Measurements from ENCODE around the gene NPPB.

Gene NPPB

GRCh38 chr1:11826946-11827345, 31.8 kb downstream of the NPPB start:
- TF ChIP-seq POLR2AphosphoS5 (IDR thresholded peaks at IDR 0.05; ENCODE audit: low read depth, low read length) (no peak), PAX5 (IDR thresholded peaks at IDR 0.05; ENCODE audit: insufficient read depth, low read length, severe bottlenecking) (no peak), SPI1 (IDR thresholded peaks at IDR 0.05; ENCODE audit: low read depth, low read length) (no peak), TAF1 (IDR thresholded peaks at IDR 0.05; ENCODE audit: low read depth, low read length) (no peak), POLR2A (IDR thresholded peaks at IDR 0.05; ENCODE audit: low read depth, low read length) (no peak), POU2F2 (IDR thresholded peaks at IDR 0.05; ENCODE audit: low read depth, low read length) (no peak)
- DNase-seq (ENCODE audit: insufficient read length, low spot score) = no peak
- FAIRE-seq = no peak

- FAIRE-seq (no peak), DNase-seq (ENCODE audit: insufficient read length, low spot score) (no peak)
- TF ChIP-seq POU2F2 (IDR thresholded peaks at IDR 0.05; ENCODE audit: low read depth, low read length) (no peak), TAF1 (IDR thresholded peaks at IDR 0.05; ENCODE audit: low read depth, low read length) (no peak), PAX5 (IDR thresholded peaks at IDR 0.05; ENCODE audit: insufficient read depth, low read length, severe bottlenecking) (no peak), POLR2AphosphoS5 (IDR thresholded peaks at IDR 0.05; ENCODE audit: low read depth, low read length) (no peak), POLR2A (IDR thresholded peaks at IDR 0.05; ENCODE audit: low read depth, low read length) (no peak), SPI1 (IDR thresholded peaks at IDR 0.05; ENCODE audit: low read depth, low read length) (no peak)
These were observed 33.6 kb downstream of the NPPB start for GRCh38 chr1:11825131-11825530.

GRCh38 chr1:11823366-11824137, 35.2 kb downstream of the NPPB start:
- no peak for FAIRE-seq
- TF ChIP-seq POLR2A (IDR thresholded peaks at IDR 0.05; ENCODE audit: low read depth, low read length) (no peak), POU2F2 (IDR thresholded peaks at IDR 0.05; ENCODE audit: low read depth, low read length) (no peak), PAX5 (IDR thresholded peaks at IDR 0.05; ENCODE audit: insufficient read depth, low read length, severe bottlenecking) (no peak), SPI1 (IDR thresholded peaks at IDR 0.05; ENCODE audit: low read depth, low read length) (no peak), TAF1 (IDR thresholded peaks at IDR 0.05; ENCODE audit: low read depth, low read length) (no peak), POLR2AphosphoS5 (IDR thresholded peaks at IDR 0.05; ENCODE audit: low read depth, low read length) (no peak)
- no peak for DNase-seq (ENCODE audit: insufficient read length, low spot score)

- FAIRE-seq = no peak
- TF ChIP-seq POU2F2 (IDR thresholded peaks at IDR 0.05; ENCODE audit: low read depth, low read length) (no peak), POLR2AphosphoS5 (IDR thresholded peaks at IDR 0.05; ENCODE audit: low read depth, low read length) (no peak), TAF1 (IDR thresholded peaks at IDR 0.05; ENCODE audit: low read depth, low read length) (no peak), PAX5 (IDR thresholded peaks at IDR 0.05; ENCODE audit: insufficient read depth, low read length, severe bottlenecking) (no peak), SPI1 (IDR thresholded peaks at IDR 0.05; ENCODE audit: low read depth, low read length) (no peak), POLR2A (IDR thresholded peaks at IDR 0.05; ENCODE audit: low read depth, low read length) (no peak)
- DNase-seq (ENCODE audit: insufficient read length, low spot score) = no peak
These were observed 36.7 kb downstream of the NPPB start for GRCh38 chr1:11822091-11822490.

- DNase-seq (ENCODE audit: insufficient read length, low spot score) (no peak), FAIRE-seq (no peak)
- TF ChIP-seq POLR2A (IDR thresholded peaks at IDR 0.05; ENCODE audit: low read depth, low read length) = no peak
- no peak for TF ChIP-seq PAX5 (IDR thresholded peaks at IDR 0.05; ENCODE audit: insufficient read depth, low read length, severe bottlenecking)
- TF ChIP-seq TAF1 (IDR thresholded peaks at IDR 0.05; ENCODE audit: low read depth, low read length) = no peak
- no peak for TF ChIP-seq POLR2AphosphoS5 (IDR thresholded peaks at IDR 0.05; ENCODE audit: low read depth, low read length)
- no peak for TF ChIP-seq SPI1 (IDR thresholded peaks at IDR 0.05; ENCODE audit: low read depth, low read length)
- TF ChIP-seq POU2F2 (IDR thresholded peaks at IDR 0.05; ENCODE audit: low read depth, low read length) = no peak
These were observed 41.6 kb downstream of the NPPB start for GRCh38 chr1:11817192-11817591.

- FAIRE-seq = no peak
- TF ChIP-seq POLR2A (IDR thresholded peaks at IDR 0.05; ENCODE audit: low read depth, low read length) = no peak
- TF ChIP-seq PAX5 (IDR thresholded peaks at IDR 0.05; ENCODE audit: insufficient read depth, low read length, severe bottlenecking) = no peak
- TF ChIP-seq SPI1 (IDR thresholded peaks at IDR 0.05; ENCODE audit: low read depth, low read length) = no peak
- TF ChIP-seq TAF1 (IDR thresholded peaks at IDR 0.05; ENCODE audit: low read depth, low read length) = no peak
- no peak for TF ChIP-seq POLR2AphosphoS5 (IDR thresholded peaks at IDR 0.05; ENCODE audit: low read depth, low read length)
- TF ChIP-seq POU2F2 (IDR thresholded peaks at IDR 0.05; ENCODE audit: low read depth, low read length) = no peak
These were observed 45.7 kb downstream of the NPPB start for GRCh38 chr1:11813021-11813420.

More at GRCh38 chr1:11813021-11813420, 45.7 kb downstream of the NPPB start:
- no peak for DNase-seq (ENCODE audit: insufficient read length, low spot score)
